GM21717 (cell line): ENCODE measurements around the gene ZNF652.
A peak's percentile ranks its signal among the peaks of the same experiment; 100 is the strongest.
"Not testable (repeated sequence)": the region's sequence is repeated elsewhere in the genome, so short reads cannot be mapped to it uniquely, and the experiment has no call there.

ENCODE experiments used
- ATAC-seq: cut with Tn5 transposase; IDR thresholded peaks from one replicate; pipeline ENCODE4 v1.9.1; 2021; ENCODE audit warnings: mild to moderate bottlenecking, moderate library complexity; ENCODE audit not compliant: unreplicated experiment

The ZNF652 gene

GRCh38 chr17:49361902-49362722 is at the start of gene ZNF652:
TSS of gene ZNF652 (minus strand) at chr17:49362250. CDS start at chr17:49317725, 44,525 bp downstream.
- peak; percentile 36 for ATAC-seq

- ATAC-seq, result no peak
Observed at GRCh38 chr17:49409066-49409465, 47.0 kb upstream of the ZNF652 start.

DNA sequence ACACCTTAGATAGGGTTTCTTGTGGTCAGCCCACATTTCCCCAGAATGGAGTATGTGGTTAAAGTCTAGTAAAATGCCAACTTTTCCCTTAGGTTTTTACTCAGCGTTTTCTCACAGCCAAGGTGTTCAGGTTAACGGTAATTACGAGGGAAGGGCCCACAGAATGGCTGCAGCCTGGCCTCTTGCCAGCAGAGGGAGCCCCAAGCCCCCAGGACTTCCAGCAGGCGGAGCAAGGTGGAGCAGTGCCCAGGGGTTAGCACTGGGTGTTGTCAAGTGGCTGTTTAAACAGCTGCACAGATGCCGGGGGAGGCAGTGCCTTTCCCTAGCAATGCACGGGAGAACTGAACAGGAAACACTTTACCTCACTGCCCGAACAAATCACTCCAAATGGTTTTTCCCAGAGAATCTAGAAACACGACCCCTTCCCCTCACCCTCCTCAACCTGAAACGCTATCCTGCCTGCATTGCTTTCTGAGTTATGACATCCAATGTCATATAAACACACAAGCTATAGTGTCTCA is 46.0 kb upstream of the ZNF652 start:
- no peak for ATAC-seq

GRCh38 chr17:49407086-49407485 is 45.0 kb upstream of the ZNF652 start:
- ATAC-seq, result no peak

DNA sequence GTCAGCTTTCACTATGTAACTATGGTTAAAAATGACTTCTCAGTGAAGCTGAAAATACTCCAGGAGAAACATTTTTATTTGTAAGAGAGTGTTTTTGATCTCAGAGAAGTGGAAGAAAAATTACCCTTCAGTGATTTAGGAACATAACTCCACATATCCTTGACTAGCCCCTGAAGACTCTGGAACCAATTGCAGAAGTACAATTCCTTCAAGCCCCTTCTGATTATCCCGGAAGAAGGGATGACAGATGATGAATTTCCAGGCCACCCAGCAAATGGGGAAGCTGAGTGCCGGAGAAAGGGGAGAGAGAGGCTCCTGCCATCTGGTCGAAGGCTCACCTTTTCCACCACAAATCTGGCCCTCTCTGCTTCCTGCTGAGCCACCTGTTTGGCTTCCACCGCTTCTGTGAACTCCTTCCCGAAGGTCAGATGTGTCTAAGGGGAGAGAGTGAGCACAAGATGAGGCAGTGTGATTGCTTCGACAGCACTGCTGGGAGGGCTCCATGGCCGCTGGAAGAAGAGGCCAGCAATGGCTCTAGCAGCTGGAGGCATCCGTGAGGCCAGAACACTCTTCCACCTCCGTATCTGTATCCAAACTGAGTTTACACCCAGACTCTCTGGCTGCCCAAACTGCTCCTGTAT is 44.5 kb upstream of the ZNF652 start:
- no peak for ATAC-seq

GRCh38 chr17:49404906-49405305 is 42.9 kb upstream of the ZNF652 start:
- ATAC-seq, result no peak

DNA sequence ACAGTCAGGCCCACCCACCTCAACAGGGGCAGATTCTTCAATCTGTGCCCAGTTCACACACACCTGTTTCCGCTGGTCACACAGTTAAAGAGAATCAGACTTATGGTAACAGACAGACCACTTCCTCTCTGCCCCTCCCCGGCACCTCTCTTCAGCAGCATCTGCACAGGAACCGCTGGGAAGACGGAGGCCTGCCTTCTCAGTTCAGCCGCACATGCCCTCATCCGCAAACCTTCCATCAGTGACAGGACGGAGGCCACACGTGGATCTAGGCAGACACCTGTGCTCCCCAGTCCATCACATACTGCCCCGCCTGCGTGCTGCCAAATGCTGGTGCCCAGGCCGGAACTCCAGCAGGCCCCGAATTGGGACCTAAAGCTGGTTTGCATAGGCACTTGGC is 42.3 kb upstream of the ZNF652 start:
- no peak for ATAC-seq

DNA sequence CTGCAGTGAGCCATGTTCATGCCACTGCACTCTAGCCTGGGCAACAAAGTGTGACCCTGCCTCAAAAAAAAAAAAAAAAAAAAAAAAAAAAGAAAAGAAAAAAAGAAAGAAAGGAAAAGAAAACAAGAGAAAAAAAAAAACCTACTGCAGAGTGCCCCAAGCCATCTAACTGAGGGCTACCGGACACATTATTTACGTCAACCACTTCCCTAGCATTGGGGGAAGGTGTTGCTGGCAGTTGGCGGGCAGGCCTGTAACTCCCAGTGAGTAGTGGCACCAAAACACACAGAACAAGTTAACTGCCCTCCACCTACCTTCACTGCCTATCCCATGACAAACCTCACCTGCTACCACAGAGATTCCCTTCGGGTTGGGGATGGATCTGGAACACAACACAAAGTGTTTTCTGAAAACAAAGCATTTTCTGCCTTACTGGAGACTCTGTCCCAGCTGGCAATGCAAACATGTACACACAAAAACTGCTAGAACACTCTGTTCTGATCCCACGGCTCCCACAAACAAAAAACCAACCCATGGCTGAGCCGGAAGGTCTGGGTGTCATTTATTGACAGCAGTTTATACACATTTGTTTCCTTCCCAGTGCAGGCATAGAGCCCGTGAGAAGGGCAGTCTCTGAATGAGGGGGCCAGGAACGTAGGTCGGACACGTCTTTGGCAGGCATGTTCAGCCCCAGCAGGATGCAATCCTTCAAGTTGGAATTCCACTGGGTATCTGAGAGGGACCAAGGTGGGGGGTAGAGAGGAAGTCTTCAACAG is 41.7 kb upstream of the ZNF652 start:
- ATAC-seq, result no peak

- ATAC-seq, result no peak
Observed at GRCh38 chr17:49402706-49403105, 40.7 kb upstream of the ZNF652 start.

- ATAC-seq, result no peak
Observed at GRCh38 chr17:49401971-49402611, 40.0 kb upstream of the ZNF652 start.

DNA sequence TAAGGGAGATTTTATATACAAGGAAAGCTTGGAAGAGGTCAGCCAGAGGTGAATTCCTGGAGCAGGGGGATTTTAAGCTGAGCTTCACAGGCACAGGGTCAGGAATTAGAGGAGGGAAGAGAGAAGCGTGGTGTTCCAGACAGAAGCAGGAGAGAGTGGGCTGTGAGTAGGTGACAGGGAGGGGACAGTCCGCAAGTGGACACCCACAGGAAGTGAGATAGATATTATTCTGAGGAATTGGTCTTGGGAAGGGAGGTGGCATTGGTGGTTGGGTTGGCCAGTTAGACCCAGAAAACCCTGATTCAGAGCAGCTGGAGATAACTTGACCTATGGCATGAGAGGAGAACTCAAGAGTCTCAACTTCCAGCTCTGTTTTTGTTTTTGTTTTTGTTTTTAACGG is 37.9 kb upstream of the ZNF652 start:
- ATAC-seq, result no peak

GRCh38 chr17:49397586-49397985 is 35.5 kb upstream of the ZNF652 start:
- no peak for ATAC-seq

GRCh38 chr17:49393491-49394255 is 31.6 kb upstream of the ZNF652 start:
- no peak for ATAC-seq

GRCh38 chr17:49390548-49391324 is 28.7 kb upstream of the ZNF652 start:
- ATAC-seq, result no peak

- not testable (repeated sequence) for ATAC-seq
Observed at GRCh38 chr17:49389514-49390347, 27.7 kb upstream of the ZNF652 start.

- ATAC-seq, result no peak
Observed at GRCh38 chr17:49388692-49389513, 26.9 kb upstream of the ZNF652 start.

- no peak for ATAC-seq
Observed at GRCh38 chr17:49388290-49388640, 26.2 kb upstream of the ZNF652 start.
